ENCODE results near the gene IFNA8. TPM values are rescaled to one million over a fixed set of nuclear protein-coding genes. Genes with fewer than 3 reads are reported as not detected.

The IFNA8 gene
- total and polyA plus RNA-seq, 7 donors, result not detected

DNA sequence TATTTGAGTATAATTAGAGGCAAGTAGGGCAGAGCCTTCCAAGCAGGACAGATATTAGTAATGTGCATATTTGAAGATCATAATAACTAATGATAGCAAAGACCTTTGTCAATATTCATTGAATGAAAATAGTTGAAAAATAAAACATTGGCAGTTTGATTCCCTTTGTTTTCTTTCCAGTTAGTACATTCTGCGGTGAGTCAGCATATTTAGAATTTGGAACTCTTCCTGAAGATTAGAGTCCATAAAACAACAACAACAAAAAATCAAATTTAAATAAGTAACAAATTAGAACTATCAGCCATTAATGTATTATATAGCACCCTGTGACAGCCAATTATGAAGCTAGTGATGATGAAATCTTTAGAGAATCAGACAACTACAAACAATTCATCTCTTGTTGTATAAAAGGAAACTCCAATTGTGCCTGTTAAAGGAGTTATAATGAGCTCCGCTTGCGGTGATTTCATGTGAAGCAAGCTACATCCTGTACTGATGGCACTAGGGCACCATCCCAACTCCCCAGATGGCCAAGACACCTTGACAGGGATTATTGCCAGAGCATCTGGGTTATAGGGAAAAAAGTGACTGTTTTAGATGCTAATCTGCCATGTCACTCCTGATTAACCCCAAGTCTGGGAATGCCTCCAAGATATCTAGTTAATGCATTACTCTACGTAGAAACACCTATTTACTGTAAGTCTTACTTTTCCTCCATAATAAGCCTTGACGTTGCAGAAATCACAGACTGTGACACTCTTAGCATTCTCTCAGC lies 6.8 kb downstream of the IFNA8 start:
- whole genome bisulfite sequencing, 2 donors, result 18 to 61% methylated on average over 5 of the region's 5 CpGs
- H3K27ac ChIP-seq, result no peak overlapping the region
- no peaks in the 10 kb centered on the region for H3K9me3 ChIP-seq
- no peaks in the 10 kb centered on the region for H3K4me1 ChIP-seq
- DNase-seq, result no peak
- no peak overlapping the region for H3K4me3 ChIP-seq
- intact Hi-C loops (cut with DNase I), result no loop called here
- no peaks in the 10 kb centered on the region for H3K27me3 ChIP-seq
- H3K36me3 ChIP-seq, result no peaks in the 10 kb centered on the region
- TF ChIP-seq POLR2AphosphoS5 (IDR thresholded peaks at IDR 0.05) (no peak), POLR2A (IDR thresholded peaks at IDR 0.05) (no peak), EP300 (IDR thresholded peaks at IDR 0.05) (no peak)
- TF ChIP-seq, protein P1, sequence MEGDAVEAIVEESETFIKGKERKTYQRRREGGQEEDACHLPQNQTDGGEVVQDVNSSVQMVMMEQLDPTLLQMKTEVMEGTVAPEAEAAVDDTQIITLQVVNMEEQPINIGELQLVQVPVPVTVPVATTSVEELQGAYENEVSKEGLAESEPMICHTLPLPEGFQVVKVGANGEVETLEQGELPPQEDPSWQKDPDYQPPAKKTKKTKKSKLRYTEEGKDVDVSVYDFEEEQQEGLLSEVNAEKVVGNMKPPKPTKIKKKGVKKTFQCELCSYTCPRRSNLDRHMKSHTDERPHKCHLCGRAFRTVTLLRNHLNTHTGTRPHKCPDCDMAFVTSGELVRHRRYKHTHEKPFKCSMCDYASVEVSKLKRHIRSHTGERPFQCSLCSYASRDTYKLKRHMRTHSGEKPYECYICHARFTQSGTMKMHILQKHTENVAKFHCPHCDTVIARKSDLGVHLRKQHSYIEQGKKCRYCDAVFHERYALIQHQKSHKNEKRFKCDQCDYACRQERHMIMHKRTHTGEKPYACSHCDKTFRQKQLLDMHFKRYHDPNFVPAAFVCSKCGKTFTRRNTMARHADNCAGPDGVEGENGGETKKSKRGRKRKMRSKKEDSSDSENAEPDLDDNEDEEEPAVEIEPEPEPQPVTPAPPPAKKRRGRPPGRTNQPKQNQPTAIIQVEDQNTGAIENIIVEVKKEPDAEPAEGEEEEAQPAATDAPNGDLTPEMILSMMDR (IDR thresholded peaks at IDR 0.05), result no peak

DNA sequence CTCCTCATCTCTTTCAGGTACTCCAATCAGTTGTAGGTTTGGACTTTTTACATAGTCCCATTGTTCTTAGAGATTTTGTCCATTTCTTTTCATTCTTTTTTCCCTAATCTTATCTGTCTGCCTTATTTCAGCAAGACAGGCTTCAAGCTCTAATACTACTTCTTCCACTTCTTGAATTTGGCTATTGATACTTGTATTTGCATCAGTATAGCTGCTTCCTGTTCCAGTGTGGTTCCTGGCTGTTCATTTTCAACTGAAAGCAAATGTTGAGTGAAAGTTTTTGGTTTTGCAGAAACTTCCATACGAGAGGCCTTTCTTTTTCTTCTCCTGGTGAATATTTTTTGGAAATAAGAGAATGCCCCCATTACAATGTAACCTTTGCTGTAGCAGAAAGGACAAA lies 19.3 kb downstream of the IFNA8 start:
- 71 to 81% methylated on average over 1 of the region's 1 CpG for WGBS, 2 donors
- H3K27me3 ChIP-seq, result no peaks in the 10 kb centered on the region
- H3K36me3 ChIP-seq, result no peaks in the 10 kb centered on the region
- no peak overlapping the region for H3K27ac ChIP-seq
- no peak for DNase-seq
- H3K4me1 ChIP-seq, result no peaks in the 10 kb centered on the region
- intact Hi-C loops (cut with DNase I), result no loop called here
- no peak for TF ChIP-seq EP300 (IDR thresholded peaks at IDR 0.05)
- TF ChIP-seq POLR2AphosphoS5 (IDR thresholded peaks at IDR 0.05), result no peak
- no peak for TF ChIP-seq POLR2A (IDR thresholded peaks at IDR 0.05)
- TF ChIP-seq, protein P1 (IDR thresholded peaks at IDR 0.05), result no peak
- H3K4me3 ChIP-seq, result no peak overlapping the region
- H3K9me3 ChIP-seq, result no peaks in the 10 kb centered on the region

DNA sequence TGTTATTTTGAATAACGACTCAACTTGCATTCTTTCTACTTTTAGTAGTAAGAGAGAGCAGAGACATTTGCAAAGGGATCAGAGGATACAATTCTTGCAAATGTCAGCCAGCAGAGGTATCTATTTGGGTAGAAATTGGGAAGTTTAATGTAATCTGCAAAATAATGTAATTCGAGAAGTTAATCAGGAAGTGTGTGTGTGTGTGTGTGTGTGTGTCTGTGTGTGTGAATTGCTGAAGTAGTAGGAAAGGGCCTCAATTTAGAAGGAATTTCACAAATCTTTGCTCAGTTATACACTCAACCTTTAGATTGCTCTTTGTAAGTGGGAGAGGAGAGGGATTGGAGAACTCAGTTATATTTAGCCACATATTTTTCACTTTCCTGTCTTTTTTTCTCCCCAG lies 20.3 kb downstream of the IFNA8 start:
- H3K36me3 ChIP-seq, result no peaks in the 10 kb centered on the region
- H3K27ac ChIP-seq, result no peak overlapping the region
- TF ChIP-seq EP300 (IDR thresholded peaks at IDR 0.05) (no peak), POLR2AphosphoS5 (IDR thresholded peaks at IDR 0.05) (no peak), POLR2A (IDR thresholded peaks at IDR 0.05) (no peak)
- TF ChIP-seq, protein P1 (IDR thresholded peaks at IDR 0.05), result no peak
- no peak for DNase-seq
- no peaks in the 10 kb centered on the region for H3K4me1 ChIP-seq
- H3K4me3 ChIP-seq, result no peak overlapping the region
- 63 to 80% methylated on average over 2 of the region's 2 CpGs for WGBS, 2 donors
- no peaks in the 10 kb centered on the region for H3K9me3 ChIP-seq
- intact Hi-C loops (cut with DNase I), result no loop called here
- H3K27me3 ChIP-seq, result no peaks in the 10 kb centered on the region

DNA sequence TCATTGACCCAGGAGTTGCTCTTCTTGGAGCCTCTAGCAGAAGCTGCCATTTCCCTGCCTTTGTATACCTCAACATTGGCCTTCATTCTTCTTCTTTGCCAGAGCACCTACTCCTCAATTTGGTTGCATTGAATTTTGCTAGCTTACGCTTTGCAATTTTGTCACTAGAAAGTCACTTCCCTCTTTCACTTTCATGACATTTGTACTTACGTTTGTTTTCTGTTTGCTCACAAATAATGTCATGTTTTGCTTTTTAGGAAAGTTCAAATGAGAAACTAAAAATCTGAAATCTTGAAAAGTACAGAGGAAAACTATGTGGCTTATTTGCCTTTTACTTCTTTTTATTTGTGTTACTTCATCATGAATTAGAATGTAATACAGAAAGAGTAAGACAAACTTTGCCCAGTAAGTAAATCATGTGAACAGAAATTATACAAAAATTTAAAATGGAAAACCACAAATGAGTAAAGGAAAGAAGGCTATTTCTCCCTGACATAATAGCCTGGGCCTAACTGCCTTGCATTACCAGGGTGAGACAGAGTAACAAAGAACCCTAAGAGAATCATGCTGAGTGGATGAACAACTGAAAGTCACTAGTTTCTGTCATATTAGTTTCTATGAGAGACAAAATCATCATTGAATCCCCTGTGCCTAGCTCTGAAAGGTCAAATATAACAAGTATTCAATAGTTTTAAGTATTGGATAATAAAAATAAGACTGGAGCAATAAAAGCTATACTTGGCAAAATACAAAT lies 23.9 kb downstream of the IFNA8 start:
- intact Hi-C loops (cut with DNase I), result no loop called here
- TF ChIP-seq EP300 (IDR thresholded peaks at IDR 0.05) (no peak), POLR2AphosphoS5 (IDR thresholded peaks at IDR 0.05) (no peak), POLR2A (IDR thresholded peaks at IDR 0.05) (no peak)
- TF ChIP-seq, protein P1 (IDR thresholded peaks at IDR 0.05), result no peak
- WGBS, 2 donors, result 52 to 77% methylated on average over 2 of the region's 2 CpGs
- H3K36me3 ChIP-seq, result no peaks in the 10 kb centered on the region
- no peaks in the 10 kb centered on the region for H3K9me3 ChIP-seq
- H3K4me1 ChIP-seq, result no peaks in the 10 kb centered on the region
- H3K4me3 ChIP-seq, result no peak overlapping the region
- DNase-seq, result no peak
- H3K27ac ChIP-seq, result no peak overlapping the region
- H3K27me3 ChIP-seq, result no peaks in the 10 kb centered on the region
